Uterus (tissue), 4 donors: ENCODE measurements around the gene STARD5. TPM values are rescaled to one million over a fixed set of nuclear protein-coding genes. Genes with fewer than 3 reads are reported as not detected.

Experiments
- DNase-seq, 2 donors: peaks; one replicate each; pipeline ENCODE4 v3.0.0-alpha.2; 2019 to 2020
- H3K27ac ChIP-seq, 2 donors: fragments of 200-600 bp; sonication (generic); 1 replicate in 1 of 2; 2 replicates in 1 of 2; pipeline ENCODE4 v1.5.1; 2016 to 2018
- H3K27me3 ChIP-seq, 2 donors: fragments of 200-600 bp; sonication (generic); one replicate each; pipeline ENCODE4 v1.5.1; 2018 to 2019; ENCODE audit warnings: control low read depth in 1 of 2
- H3K36me3 ChIP-seq, 2 donors: fragments of 200-600 bp; sonication (generic); one replicate each; pipeline ENCODE4 v1.5.1; 2019; ENCODE audit warnings: control low read depth in 1 of 2
- H3K4me1 ChIP-seq, 2 donors: fragments of 200-600 bp; sonication (generic); one replicate each; pipeline ENCODE4 v1.5.1; 2018 to 2019; ENCODE audit warnings: control low read depth in 1 of 2
- H3K4me3 ChIP-seq, 2 donors: fragments of 200-600 bp; sonication (generic); 1 replicate in 1 of 2; 2 replicates in 1 of 2; pipeline ENCODE4 v1.5.1; 2018 to 2019; ENCODE audit warnings: mild to moderate bottlenecking in 1 of 2
- H3K9me3 ChIP-seq, 2 donors: fragments of 200-600 bp; sonication (generic); one replicate each; pipeline ENCODE4 v1.5.1; 2019; ENCODE audit warnings: control low read depth in 1 of 2
- CTCF ChIP-seq, 4 experiments: fragments of 200-600 bp in 2 of 4; fragments of 450-650 bp in 2 of 4; sonication (generic) in 2 of 4; IDR thresholded peaks; one replicate each; pipeline ENCODE4 v1.5.1; 2016 to 2019; ENCODE audit warnings: antibody characterized with exemption in 4 of 4, mild to moderate bottlenecking in 2 of 4, moderate library complexity in 1 of 4
- POLR2A ChIP-seq, 2 donors: fragments of 450-650 bp; IDR thresholded peaks; one replicate each; pipeline ENCODE4 v1.6.1; 2016; ENCODE audit warnings: antibody characterized with exemption in 2 of 2, mild to moderate bottlenecking in 1 of 2, moderate library complexity in 1 of 2
- intact Hi-C: fragments of 100-400 bp; cut with DNase I; formaldehyde crosslinking; loops from one replicate; pipeline ENCODE4 v1.15.1; 2023; ENCODE audit warnings: low total_unique reads
- total RNA-seq, 4 donors: library from RNA; depleted of rRNA in 3 of 4; stranded (reverse); fragments of >200 nt in 3 of 4; gene quantifications; one replicate each; pipeline versions ENCODE4 v1.1.0 to v1.2.4, GENCODE V29; 2014 to 2023
- donor health status: DM: yes; HTN: yes; CAD: no.

STARD5 gene
- total RNA-seq, 4 donors from 2014 or later, result 8.5 to 20.6 (median 19.7) TPM

GRCh38 chr15:81284256-81285031 is 39.5 kb downstream of the STARD5 start:
- TF ChIP-seq POLR2A (IDR thresholded peaks at IDR 0.05) (no peak), CTCF (IDR thresholded peaks at IDR 0.05) (no peak)
- H3K4me3 ChIP-seq, result no peak overlapping the region
- no peaks in the 10 kb centered on the region for H3K9me3 ChIP-seq
- intact Hi-C loops, result no loop called here
- H3K4me1 ChIP-seq, result no peaks in the 10 kb centered on the region
- H3K27me3 ChIP-seq, result no peaks in the 10 kb centered on the region
- DNase-seq, result no peak
- no peak overlapping the region for H3K27ac ChIP-seq
- no peaks in the 10 kb centered on the region for H3K36me3 ChIP-seq

- DNase-seq, result peak in 1 of 2 donors; percentile 10
- Histone ChIP-seq H3K27ac (no peak overlapping the region), H3K4me3 (no peak overlapping the region), H3K9me3 (no peaks in the 10 kb centered on the region), H3K4me1 (no peaks in the 10 kb centered on the region), H3K36me3 (no peaks in the 10 kb centered on the region), H3K27me3 (no peaks in the 10 kb centered on the region)
- TF ChIP-seq POLR2A (IDR thresholded peaks at IDR 0.05) (no peak), CTCF (IDR thresholded peaks at IDR 0.05) (no peak)
- intact Hi-C loops, result no loop called here
Measured at GRCh38 chr15:81282911-81283310, 41.0 kb downstream of the STARD5 start.

GRCh38 chr15:81282606-81282895 is 41.4 kb downstream of the STARD5 start:
- no peaks in the 10 kb centered on the region for H3K4me1 ChIP-seq
- no peak overlapping the region for H3K27ac ChIP-seq
- intact Hi-C loops, result no loop called here
- H3K36me3 ChIP-seq, result no peaks in the 10 kb centered on the region
- H3K9me3 ChIP-seq, result peaks cover 0 to 2% of the 10 kb centered on the region in 2 donors
- TF ChIP-seq POLR2A (IDR thresholded peaks at IDR 0.05), result no peak
- no peak for TF ChIP-seq CTCF (IDR thresholded peaks at IDR 0.05)
- H3K4me3 ChIP-seq, result no peak overlapping the region
- no peaks in the 10 kb centered on the region for H3K27me3 ChIP-seq
- DNase-seq, result peak in 1 of 2 donors; percentile 13

- Histone ChIP-seq H3K36me3 (no peaks in the 10 kb centered on the region), H3K27ac (no peak overlapping the region), H3K4me3 (no peak overlapping the region), H3K4me1 (no peaks in the 10 kb centered on the region), H3K27me3 (no peaks in the 10 kb centered on the region), H3K9me3 (peaks cover 0 to 7% of the 10 kb centered on the region in 2 donors)
- intact Hi-C loops, result no loop called here
- TF ChIP-seq POLR2A (IDR thresholded peaks at IDR 0.05) (no peak), CTCF (IDR thresholded peaks at IDR 0.05) (no peak)
- peak in 1 of 2 donors; percentile 2 for DNase-seq
Measured at GRCh38 chr15:81281766-81282605, 42.0 kb downstream of the STARD5 start.

- H3K9me3 ChIP-seq, result peaks cover 0 to 9% of the 10 kb centered on the region in 2 donors
- no peak for DNase-seq
- intact Hi-C loops, result no loop called here
- no peak overlapping the region for H3K4me3 ChIP-seq
- H3K4me1 ChIP-seq, result no peaks in the 10 kb centered on the region
- TF ChIP-seq POLR2A (IDR thresholded peaks at IDR 0.05), result no peak
- no peak for TF ChIP-seq CTCF (IDR thresholded peaks at IDR 0.05)
- no peaks in the 10 kb centered on the region for H3K27me3 ChIP-seq
- H3K27ac ChIP-seq, result no peak overlapping the region
- no peaks in the 10 kb centered on the region for H3K36me3 ChIP-seq
Measured at GRCh38 chr15:81281456-81281735, 42.5 kb downstream of the STARD5 start.
